ACHN (cell line): ENCODE results near the gene TFPI2.
"Not testable (repeated sequence)": the region's sequence is repeated elsewhere in the genome, so short reads cannot be mapped to it uniquely, and the experiment has no call there.

ENCODE experiments used
- DNase-seq: peaks from one replicate; pipeline ENCODE4 v3.0.0-alpha.2; 2015
- in situ Hi-C: cut with HindIII; loops from 2 replicates; pipeline ENCODE4 v1.10.0; 2017; ENCODE audit warnings: low sequenced_read_pairs, low pct_ligation_motif_present, low pct_unique_long_range_greater_than_20kb

The TFPI2 gene, protein sequence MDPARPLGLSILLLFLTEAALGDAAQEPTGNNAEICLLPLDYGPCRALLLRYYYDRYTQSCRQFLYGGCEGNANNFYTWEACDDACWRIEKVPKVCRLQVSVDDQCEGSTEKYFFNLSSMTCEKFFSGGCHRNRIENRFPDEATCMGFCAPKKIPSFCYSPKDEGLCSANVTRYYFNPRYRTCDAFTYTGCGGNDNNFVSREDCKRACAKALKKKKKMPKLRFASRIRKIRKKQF

GRCh38 chr7:93890464-93891068 is at the start of gene TFPI2:
Gene TFPI2, minus strand, starts transcription at chr7:93890753. Its CDS starts 75 bp downstream, at chr7:93890678.
- DNase-seq: peak; percentile 97
- in situ Hi-C loops: loop anchor here (25.0 kb wide), 1 partner anchor 178 kb away; no protein-coding TSS in a partner anchor

GRCh38 chr7:93938293-93938692 is 47.7 kb upstream of the TFPI2 start:
- in situ Hi-C loops: no loop called here
- no peak for DNase-seq

GRCh38 chr7:93937818-93938217 is 47.3 kb upstream of the TFPI2 start:
- DNase-seq: no peak
- in situ Hi-C loops: no loop called here

DNA sequence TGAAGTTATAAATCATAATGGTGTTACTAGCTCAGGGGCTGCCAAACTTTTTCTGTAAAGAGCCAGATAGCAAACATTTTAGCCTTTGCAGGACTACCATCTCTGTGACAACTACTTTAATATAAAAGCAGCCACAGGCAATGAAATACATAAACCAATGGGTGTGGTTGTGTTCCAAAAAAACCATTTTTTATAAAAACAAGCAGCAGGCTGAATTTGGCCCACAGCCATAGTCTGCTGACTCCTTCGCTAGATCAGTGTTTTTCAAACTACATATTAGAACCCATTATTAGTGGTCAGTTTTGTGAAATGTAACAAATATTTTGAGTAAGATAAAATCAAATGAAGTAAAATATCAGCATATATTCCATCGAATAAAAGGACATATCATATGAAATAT is 44.5 kb upstream of the TFPI2 start:
- in situ Hi-C loops: no loop called here
- no peak for DNase-seq

DNA sequence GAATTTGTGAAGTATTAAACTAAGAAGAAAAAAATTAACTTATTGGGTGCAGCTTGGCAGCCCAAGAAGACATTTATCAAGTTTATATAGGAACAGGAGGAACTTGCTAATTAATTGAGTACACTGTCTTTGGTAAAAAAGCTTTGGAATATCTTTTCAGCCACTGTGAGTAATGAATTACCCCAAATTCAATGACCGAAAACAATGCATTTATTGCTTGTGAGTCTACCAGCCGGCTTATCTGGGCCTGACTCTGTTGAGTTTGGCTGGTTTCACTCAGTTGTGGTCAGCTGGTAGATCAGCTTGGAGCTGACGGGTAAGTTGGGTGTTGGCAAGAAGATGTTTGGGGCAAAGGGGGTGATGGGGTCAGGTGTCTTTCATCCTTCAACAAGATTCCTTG is 42.6 kb upstream of the TFPI2 start:
- DNase-seq: no peak
- in situ Hi-C loops: no loop called here

DNA sequence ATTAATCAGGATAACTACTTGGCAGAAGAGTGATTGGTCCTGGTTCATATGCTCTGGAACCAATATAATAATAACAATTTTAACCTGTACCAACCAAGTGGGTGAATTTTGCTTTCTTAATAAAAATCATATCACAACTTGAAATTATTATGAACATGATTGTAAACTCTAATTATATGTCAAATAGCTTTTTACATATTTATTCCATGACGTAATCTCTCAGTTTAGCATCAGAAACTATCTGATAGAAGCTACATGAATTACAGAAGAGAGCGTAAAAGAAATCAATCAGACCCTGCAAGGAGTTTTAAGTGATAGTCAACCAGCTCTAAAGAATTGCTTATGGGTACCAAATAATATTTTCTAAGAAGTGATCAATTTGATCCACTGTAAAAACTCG is 41.1 kb upstream of the TFPI2 start:
- no peak for DNase-seq
- in situ Hi-C loops: no loop called here

- DNase-seq: no peak
- in situ Hi-C loops: no loop called here
Measured at GRCh38 chr7:93927585-93927984, 37.0 kb upstream of the TFPI2 start.

- in situ Hi-C loops: no loop called here
- DNase-seq: no peak
Measured at GRCh38 chr7:93926800-93927199, 36.2 kb upstream of the TFPI2 start.

GRCh38 chr7:93923942-93924341 is 33.4 kb upstream of the TFPI2 start:
- no peak for DNase-seq
- in situ Hi-C loops: no loop called here

GRCh38 chr7:93923296-93923695 is 32.7 kb upstream of the TFPI2 start:
- in situ Hi-C loops: no loop called here
- peak; percentile 34 for DNase-seq

DNA sequence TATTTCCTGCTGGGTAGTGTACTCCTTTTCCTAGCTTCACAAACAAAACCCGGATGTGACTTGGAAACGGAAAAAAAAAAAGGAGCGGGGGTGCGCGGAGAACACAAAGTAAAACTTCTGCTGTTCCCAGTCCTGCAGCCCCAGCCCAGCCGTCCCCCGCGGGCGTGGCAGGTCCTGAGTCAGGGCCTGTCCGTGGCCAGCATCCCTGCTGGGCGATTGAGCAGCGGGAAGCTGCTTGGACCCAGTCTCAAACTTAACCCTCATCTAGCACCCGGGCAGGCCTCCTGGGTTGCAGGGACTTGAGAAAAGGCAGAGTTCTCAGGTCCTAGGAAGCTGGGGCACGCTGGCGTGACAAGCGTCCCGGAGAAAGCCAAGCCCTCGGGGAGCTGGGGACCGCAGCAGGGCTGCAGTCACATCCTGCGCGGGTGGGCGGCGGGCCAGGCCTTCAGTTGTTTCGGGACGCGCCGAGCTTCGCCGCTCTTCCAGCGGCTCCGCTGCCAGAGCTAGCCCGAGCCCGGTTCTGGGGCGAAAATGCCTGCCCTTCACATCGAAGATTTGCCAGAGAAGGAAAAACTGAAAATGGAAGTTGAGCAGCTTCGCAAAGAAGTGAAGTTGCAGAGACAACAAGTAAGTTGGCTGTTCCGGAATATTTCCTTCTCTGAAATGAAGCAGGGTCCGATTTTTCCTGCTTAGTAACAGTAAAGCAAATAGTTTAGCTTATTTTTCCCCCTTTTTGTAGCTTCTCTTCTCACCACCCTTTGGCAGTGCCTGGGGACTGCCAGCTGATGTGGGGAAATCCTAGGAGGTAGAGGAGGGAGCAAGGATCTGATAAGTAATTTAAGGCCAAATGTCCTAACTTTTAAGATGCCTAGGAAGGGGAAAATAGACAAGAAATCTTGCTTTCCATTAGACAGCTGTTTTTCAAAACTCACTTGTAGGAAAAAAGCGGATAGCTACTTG is 31.3 kb upstream of the TFPI2 start, which contains the start of gene GNG11:
GNG11 (plus strand) TSS at position 129 of the 960 bp plus-strand sequence; CDS start at position 532, 403 bp downstream.
- in situ Hi-C loops: no loop called here
- peak; percentile 82 for DNase-seq

DNA sequence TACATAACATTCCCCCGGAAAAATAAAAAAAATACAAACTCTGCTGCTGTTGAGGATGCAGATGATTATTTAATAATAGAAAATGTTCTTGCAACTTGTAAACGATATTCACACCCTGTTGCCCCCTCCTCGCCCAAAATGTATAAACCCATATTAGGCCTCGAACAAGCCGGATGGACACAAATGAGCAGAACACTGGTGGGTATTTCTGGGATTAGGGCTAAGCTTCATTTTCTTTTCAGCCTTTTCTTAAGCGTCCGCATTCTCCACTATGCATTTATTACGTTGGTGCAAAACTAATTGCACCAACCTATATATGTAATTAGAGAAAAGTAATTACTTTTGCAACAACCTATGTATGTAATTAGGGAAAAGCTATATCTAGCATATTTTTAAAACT is 30.6 kb upstream of the TFPI2 start:
- in situ Hi-C loops: no loop called here
- DNase-seq: no peak

DNA sequence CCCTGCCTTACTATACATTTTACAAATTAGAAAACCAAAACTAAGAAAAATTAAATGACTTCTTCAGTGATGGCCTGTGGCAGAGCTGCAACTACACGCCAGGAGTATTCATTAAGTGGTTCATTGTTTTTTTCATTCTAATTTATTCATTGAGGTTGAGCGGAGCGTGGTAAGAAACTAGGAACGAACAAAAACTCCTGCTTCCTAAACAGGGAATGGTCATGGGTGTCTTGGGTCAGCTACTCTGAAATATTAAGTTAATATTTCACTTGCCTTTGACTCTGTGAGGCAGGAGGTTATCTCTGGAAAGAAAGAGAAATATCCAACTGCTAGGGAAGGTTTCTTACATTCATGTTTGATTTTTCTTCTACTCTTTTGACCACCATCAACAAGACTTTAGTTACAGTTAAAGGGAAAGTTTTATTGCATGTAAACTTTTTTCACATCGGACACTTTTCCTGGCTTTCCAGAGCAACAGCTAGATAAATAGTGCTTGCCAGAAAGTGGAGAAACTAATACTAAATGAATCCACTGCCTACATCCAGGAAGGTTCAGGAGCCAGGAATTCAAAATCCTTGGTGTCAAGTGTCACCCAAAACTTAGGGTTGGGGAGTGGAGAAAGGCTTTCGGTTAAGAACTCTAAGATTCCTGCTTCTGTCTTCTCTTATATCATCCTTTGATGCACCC is 30.1 kb upstream of the TFPI2 start:
- peak; percentile 81 for DNase-seq

GRCh38 chr7:93916315-93916714 is 25.8 kb upstream of the TFPI2 start:
- in situ Hi-C loops, DNase-seq: not testable (repeated sequence)

More for the DNA sequence above, 30.1 kb upstream of the TFPI2 start:
- in situ Hi-C loops: no loop called here

- DNase-seq, in situ Hi-C loops: not testable (repeated sequence)
Measured at GRCh38 chr7:93915888-93916287, 25.3 kb upstream of the TFPI2 start.

DNA sequence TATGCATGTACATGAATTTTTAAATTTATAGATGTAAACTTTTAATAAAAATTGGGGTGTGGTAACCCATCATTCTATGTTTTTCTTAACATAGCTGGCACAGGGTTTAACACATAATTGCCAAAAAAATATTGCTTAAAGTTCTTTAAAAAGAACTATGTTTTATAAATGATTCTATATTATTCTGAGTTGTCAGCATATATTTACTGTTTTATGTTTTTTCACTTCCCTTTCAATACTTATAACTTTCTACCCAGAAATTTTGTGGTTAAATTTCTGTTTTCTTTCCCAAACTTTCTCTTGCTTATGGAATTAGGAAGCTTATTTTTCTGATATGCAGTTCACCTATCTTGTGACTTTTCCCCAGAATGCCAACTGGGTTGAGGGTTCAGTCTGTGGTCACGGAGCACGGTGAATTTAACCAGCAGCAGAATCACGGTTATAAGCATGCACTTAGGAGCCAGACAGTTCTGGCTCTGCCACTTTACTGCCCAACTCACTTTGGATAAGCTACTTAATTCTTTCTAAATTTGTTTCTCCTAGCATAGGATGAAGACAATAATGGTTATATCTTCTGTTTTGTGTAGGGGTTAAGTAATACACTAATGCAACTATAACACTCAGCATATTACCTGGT is 24.8 kb upstream of the TFPI2 start:
- DNase-seq, in situ Hi-C loops: not testable (repeated sequence)

DNA sequence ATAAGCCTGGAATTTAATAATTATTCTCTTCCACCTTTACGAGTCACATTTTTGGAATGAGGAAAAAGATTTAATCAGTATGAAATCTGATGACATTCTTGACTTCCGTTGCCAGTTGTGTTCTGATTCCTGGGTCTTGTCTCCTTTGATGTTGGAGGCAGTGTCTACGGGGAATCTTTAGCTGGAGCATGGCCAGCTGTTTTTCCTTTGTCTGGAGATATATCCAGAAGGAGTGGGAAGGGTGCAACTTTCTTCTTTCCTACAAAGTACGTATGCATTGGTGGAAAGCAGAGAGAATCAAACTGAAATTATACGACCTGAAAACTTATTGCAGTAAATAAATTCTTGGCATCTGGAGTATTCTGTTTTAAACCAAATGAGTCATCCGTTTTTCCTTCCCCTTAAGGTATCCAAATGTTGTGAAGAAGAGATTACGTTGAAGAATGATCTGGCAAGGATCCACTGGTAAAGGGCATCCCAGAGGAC is 24.1 kb upstream of the TFPI2 start:
- in situ Hi-C loops: no loop called here
- peak; percentile 13 for DNase-seq

DNA sequence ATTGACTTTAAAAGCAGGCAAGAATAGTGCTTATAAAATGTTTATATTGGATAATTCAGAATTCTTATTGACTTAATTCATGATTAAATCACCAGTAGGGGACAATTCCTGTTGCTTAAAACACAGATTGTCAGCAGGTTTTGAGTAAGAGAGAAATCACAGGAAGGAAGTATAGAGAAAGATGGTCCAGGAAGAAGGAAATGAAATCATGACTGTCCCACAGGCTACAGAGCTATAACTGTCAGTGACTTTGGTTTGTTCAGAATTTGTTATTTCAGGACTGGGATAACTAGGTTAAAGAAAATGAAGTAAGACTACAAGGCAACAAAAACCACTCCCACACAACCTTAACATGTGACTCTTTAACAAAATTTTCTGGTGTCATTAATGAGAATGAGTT is 22.6 kb upstream of the TFPI2 start:
- in situ Hi-C loops: no loop called here
- DNase-seq: no peak
